ENCODE results near the gene KLHDC3. TPM values are rescaled to one million over a fixed set of nuclear protein-coding genes. Genes with fewer than 3 reads are reported as not detected.

KLHDC3 gene
- total and polyA plus RNA-seq, 2 of the 8 experiments (the other 6 are each of a cell fraction or from before 2014, with no cell fraction given), result 181 to 203 TPM

- TF ChIP-seq CTCF (IDR thresholded peaks at IDR 0.05; ENCODE audit: control extremely low read depth in 1 of 3, insufficient read depth in 1 of 3, low read depth in 1 of 3, low read length in 3 of 3) (no peak), HDAC6 (IDR thresholded peaks at IDR 0.05; ENCODE audit: low read depth, low read length) (no peak), BACH1 (IDR thresholded peaks at IDR 0.05; ENCODE audit: low read length) (no peak), CHD7 (IDR thresholded peaks at IDR 0.05; ENCODE audit: insufficient replicate concordance, low read length) (no peak), CREB1 (IDR thresholded peaks at IDR 0.05) (no peak), TAF1 (IDR thresholded peaks at IDR 0.05; ENCODE audit: low read depth, low read length) (no peak)
Measured at GRCh38 chr6:43043310-43043709, 29.3 kb downstream of the KLHDC3 start (continued).

Measured in H1 (cell line).